Stimulated activated CD8-positive, alpha-beta memory T cell treated with anti-CD3 and anti-CD28 coated beads, Interleukin-4, amount 100 ng/mL, for 4 hours (primary cell): ENCODE data around the gene NTN1.
"Not testable (repeated sequence)": the region's sequence is repeated elsewhere in the genome, so short reads cannot be mapped to it uniquely, and the experiment has no call there.

ENCODE experiments used
- DNase-seq, 2 donors: peaks; one replicate each; pipeline ENCODE4 v3.0.0-alpha.2; 2020; ENCODE audit warnings: low read depth in 2 of 2, low spot score in 1 of 2

Gene NTN1

DNA sequence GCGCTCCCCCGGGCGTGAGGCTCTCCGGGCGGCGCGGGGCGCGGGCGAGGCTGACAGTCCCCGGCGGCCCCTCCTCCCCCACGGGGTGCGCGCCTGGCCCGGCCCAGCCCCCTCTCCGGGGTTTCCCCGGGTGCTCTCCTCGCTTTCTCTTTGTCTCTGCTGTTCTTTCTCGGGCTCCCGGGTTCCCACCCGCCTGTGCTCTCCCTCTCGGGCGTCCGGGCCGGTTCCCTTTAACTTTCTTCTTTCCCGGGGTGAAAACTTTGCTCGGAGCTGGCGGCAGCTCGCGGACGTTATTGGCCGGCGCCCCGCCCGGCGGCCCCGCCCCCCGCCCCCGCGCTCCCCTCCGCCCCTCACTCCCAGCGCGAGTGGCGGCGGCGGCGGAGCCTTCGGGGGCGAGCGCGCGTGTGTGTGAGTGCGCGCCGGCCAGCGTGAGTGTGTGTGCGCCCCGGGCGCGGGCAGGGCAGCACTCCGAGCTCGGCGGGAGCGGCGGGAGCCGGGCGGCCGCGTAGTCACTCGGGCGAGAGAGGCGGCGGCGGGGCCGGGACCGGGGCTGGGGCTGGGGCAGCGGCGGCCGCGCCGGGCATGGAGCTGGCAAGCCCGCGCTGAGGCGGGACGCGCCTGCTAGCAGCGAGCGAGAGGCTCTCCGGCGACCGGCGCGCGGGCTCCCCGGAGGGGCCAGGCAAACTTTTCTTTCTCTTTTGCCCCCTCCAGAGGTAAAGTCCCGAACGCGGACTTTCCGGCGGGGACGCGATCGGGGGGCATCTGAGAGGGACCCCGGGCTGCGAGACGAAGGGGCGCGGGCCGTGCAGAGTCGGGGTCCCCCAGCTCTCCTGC is at the start of gene NTN1:
TSS of gene NTN1 (plus strand) at position 353 of the 834 bp plus-strand sequence. CDS start 864 bp downstream, outside the sequence.
- DNase-seq: peak; percentile 24 to 46

- DNase-seq: no peak
Measured at GRCh38 chr17:8975091-8975725, 46.1 kb upstream of the NTN1 start.

DNA sequence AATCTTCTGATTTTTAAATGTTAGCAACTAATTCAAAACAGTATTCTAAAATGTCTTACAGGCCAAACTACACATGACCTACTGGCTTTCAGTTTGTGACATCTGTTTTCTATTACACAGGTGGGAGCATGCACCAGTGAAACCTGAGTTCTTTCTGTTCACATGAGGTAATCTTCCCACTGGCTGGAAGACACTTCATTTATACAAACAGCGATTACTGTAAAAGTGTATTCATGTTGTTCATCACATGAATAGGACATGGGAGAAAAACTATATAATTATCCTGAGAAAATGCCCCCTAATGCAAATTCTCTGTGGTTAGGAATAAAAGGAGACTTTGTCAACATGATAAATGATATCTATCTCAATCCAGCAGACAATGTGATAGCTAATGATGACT is 44.7 kb upstream of the NTN1 start:
- DNase-seq: no peak

DNA sequence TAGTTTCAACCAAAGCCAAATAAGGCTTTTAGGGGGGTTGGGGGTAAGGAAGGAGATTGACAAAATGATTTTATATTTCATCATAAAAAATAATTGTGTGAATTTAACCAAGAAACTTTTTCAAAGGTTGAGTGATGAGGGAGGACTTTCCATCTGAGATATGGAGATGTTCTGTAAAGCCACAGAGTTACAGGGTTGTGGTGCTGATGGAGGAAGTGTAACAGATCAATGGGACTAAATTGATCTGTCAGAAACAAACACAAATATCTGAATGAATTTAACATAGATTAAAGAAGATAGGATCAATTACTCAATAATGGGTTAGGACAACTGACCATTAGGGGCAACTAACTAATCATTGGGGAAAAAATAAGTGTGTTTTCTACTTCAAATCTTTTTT is 41.6 kb upstream of the NTN1 start:
- DNase-seq: no peak

GRCh38 chr17:8981443-8981842 is 39.9 kb upstream of the NTN1 start:
- DNase-seq: no peak

- not testable (repeated sequence) for DNase-seq
Measured at GRCh38 chr17:8984225-8984624, 37.1 kb upstream of the NTN1 start.

DNA sequence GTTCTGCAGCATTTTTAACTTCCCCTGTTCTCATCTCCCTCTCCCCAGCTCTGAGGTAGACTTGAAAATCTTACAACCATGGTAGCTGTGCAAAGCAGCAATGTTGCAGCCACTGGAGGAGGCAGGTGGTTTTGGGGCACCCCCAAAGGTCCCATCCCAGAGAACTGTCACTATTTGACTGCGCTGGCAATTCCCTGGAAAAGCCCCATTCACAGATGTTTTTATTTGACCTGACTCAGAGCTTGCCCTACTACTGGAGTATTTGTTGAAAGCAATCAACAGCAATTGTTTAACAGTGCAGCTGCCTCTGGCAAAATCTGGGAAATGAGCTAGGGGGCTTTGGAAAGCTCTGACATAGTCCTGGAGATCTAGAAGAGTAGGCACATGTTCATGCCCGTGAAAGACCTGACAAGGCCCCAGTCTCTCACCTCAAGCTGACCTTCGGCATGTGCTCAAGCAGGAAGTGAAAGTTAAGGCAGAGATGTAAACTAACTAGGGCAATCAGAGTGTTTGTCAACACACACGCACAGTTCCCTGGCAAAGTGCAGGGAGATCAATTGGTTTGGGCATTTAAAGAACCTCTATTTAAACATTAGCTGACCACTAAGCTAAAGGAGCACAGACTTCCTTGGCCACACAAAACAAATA is 36.1 kb upstream of the NTN1 start:
- DNase-seq: no peak

- DNase-seq: no peak
Measured at GRCh38 chr17:8986295-8986694, 35.0 kb upstream of the NTN1 start.

DNA sequence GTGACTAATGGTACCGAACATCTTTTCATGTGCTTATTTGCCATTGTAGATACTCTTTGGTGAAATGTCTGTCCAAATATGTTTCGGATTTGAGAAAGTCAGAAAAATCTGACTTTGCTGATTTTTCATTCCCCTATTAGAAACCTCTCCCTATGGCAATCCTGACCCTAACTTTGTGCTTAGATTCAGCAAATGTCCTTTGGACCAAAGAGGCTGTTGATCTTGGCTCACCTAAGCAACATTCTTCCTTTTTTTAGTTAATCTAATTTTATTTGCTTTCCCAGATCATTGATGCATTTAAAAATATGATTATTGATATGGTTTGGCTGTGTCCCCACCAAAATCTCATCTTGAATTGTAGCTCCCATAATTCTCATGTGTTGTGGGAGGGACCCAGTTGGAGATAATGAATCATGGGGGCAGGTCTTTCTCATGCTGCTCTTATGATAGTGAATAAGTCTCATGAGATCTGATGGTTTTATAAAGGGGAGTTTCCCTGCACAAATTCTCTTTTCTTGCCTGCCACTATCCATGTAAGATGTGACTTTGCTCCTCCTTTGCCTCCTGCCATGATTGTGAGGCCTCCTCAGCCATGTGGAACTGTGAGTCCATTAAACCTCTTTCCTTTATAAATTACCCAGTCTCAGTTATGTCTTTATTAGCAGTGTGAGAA is 32.9 kb upstream of the NTN1 start:
- DNase-seq: not testable (repeated sequence)

DNA sequence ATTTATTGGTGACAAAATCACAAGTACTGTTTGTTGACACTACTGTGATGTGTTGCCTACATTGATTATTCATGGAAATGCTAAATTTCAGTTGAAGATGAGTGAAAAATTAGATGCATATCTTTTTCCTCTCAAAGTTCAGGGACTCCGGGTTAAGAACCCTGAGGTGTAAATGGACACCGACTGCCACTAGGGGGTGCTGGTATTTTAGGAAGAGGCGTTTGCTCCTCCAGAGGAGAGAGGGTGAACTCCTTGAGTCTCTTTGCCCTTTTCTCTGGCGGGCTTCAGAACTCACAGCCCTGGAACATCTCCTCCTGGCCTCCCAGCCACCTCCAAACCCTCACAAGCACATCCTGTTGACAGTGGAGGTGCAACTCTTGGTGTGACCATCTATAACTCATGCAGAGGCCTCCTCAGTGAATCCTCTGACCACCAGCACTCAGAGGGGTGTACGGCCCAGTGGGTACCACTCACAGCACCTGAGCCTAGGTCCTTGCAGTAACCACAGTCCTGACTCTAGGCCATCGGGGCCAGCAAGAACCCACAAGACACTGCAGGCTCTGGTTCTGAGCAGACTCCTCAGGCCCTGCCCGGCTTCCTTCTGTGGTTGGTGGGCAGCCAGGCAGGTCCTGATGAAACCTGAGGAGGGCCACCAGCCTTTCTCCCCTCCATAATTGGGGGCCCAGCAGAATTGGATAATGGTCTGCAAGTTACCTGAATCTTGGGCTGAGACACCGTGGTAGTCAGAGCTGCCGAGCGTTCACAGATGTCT is 29.6 kb upstream of the NTN1 start:
- peak; percentile 39 to 41 for DNase-seq

GRCh38 chr17:8994319-8994718 is 27.0 kb upstream of the NTN1 start:
- DNase-seq: peak in 1 of 2 donors; percentile 46

DNA sequence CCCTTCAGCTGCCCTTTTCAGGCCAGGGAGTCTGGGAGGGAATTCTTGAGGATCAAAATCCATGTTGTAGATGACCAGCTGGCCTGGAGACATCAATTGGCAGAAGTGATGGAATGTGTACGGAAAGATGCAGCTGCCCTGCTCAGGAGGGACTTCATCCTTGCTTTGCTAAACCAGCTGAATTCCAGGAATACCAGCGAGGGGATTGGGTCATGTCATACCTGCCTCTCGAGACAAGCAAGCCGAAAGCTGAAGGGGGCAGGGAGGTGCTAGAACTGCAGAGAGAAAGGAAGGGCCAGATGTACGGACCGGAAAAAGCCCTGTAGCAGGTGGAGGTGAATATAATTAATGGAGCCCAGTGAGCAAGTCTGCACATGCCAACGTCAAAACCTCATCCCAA is 25.6 kb upstream of the NTN1 start:
- no peak for DNase-seq

GRCh38 chr17:8997994-8998628 is 23.2 kb upstream of the NTN1 start:
- peak; percentile 60 to 63 for DNase-seq

DNA sequence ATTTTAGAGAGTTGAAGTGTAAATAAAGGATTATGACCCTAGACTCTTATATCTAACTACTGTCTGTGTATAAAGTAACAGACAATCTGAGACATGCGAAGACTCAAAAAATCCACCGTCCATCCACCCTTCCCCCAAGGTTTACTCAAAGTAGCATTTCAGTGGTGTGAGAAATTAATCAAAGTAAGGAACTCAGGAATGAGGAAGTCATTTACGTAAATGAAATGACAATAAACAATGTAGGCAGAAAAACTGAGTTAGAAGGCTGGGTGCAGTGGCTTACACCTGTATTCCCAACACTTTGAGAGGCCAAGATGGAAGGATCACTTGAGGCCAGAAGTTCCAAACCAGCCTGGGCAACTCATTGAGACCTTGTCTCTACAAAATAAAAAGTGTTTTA is 19.8 kb upstream of the NTN1 start:
- no peak for DNase-seq

- no peak for DNase-seq
Measured at GRCh38 chr17:9002227-9002605, 19.1 kb upstream of the NTN1 start.

DNA sequence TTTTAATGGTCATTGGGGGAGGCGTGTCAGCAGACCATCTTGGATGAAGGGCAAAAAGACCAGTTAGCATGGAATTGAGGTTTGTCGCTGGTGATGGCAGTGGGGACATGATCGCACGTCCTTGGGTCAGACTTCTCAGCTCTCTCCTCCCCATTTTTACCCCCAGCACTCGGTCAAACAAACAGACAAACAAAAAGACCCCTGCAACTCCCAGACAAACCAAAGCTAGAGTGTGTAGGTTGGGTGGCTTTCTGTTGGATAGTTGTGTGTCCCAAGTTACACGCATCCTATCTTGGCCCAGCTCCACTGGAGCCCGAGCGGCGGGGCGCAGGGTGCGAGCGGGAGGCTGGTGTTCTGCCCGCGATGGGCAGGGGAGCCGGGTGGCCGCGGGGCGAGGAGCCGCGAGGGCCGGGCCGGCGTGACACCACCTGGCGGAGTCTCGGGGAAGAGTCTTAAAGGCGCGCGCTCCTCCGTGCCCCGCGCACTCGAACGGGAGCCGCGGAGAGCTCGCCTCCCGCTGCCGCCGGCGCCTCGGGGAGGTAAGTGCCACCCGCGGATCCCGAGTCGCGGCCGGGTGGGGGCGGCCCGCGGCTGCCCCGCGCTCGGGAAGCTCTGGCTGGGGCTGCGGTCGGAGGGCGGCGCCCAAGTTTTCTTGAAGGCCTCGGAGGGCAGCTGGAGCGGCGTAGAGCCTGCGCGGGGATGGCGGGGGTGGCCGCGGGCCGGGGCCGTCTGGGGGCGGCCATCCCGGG is 18.5 kb upstream of the NTN1 start:
- DNase-seq: no peak

- DNase-seq: no peak
Measured at GRCh38 chr17:9003355-9004131, 17.8 kb upstream of the NTN1 start.

GRCh38 chr17:9004132-9004960 is 17.0 kb upstream of the NTN1 start:
- no peak for DNase-seq
